A549 (cell line): ENCODE data around the gene AGRN.

Source experiments
- JUN ChIP-seq, 2 experiments: fragments of >200 bp; sonication (Bioruptor Twin); formaldehyde crosslinking; IDR thresholded peaks; 2 replicates in 1 of 2; 3 replicates in 1 of 2; pipeline ENCODE4 v1.6.1; 2016 to 2017
- MAFK ChIP-seq: fragments of 450-650 bp; IDR thresholded peaks from 2 replicates; pipeline ENCODE4 v1.6.1; 2014; ENCODE audit not compliant: partially characterized antibody
- PHF8 ChIP-seq: fragments of 200-600 bp; sonication (generic); IDR thresholded peaks from 2 replicates; pipeline ENCODE4 v1.6.1; 2016; ENCODE audit warnings: low read depth, mild to moderate bottlenecking, antibody characterized with exemption, moderate library complexity, borderline replicate concordance
- TF ChIP-seq, protein P1 (sequence below): fragments of 150-350 bp; IDR thresholded peaks from 2 replicates; pipeline ENCODE4 v1.6.1; 2014; ENCODE audit warnings: low read depth, mild to moderate bottlenecking, low read length
- TF ChIP-seq, protein P2 (sequence below): fragments of >200 bp; sonication (Bioruptor Twin); formaldehyde crosslinking; IDR thresholded peaks from 3 replicates; pipeline ENCODE4 v1.5.1; 2016
- TF ChIP-seq, protein P3 (sequence below): fragments of 450-650 bp; IDR thresholded peaks from 2 replicates; pipeline ENCODE4 v1.6.1; 2014; ENCODE audit warnings: antibody characterized with exemption

- TF ChIP-seq, protein P1, sequence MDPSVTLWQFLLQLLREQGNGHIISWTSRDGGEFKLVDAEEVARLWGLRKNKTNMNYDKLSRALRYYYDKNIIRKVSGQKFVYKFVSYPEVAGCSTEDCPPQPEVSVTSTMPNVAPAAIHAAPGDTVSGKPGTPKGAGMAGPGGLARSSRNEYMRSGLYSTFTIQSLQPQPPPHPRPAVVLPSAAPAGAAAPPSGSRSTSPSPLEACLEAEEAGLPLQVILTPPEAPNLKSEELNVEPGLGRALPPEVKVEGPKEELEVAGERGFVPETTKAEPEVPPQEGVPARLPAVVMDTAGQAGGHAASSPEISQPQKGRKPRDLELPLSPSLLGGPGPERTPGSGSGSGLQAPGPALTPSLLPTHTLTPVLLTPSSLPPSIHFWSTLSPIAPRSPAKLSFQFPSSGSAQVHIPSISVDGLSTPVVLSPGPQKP = no peak
- TF ChIP-seq JUN (IDR thresholded peaks at IDR 0.05) (no peak), PHF8 (no peak), MAFK (no peak)
- TF ChIP-seq, protein P2, sequence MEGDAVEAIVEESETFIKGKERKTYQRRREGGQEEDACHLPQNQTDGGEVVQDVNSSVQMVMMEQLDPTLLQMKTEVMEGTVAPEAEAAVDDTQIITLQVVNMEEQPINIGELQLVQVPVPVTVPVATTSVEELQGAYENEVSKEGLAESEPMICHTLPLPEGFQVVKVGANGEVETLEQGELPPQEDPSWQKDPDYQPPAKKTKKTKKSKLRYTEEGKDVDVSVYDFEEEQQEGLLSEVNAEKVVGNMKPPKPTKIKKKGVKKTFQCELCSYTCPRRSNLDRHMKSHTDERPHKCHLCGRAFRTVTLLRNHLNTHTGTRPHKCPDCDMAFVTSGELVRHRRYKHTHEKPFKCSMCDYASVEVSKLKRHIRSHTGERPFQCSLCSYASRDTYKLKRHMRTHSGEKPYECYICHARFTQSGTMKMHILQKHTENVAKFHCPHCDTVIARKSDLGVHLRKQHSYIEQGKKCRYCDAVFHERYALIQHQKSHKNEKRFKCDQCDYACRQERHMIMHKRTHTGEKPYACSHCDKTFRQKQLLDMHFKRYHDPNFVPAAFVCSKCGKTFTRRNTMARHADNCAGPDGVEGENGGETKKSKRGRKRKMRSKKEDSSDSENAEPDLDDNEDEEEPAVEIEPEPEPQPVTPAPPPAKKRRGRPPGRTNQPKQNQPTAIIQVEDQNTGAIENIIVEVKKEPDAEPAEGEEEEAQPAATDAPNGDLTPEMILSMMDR = no peak
- TF ChIP-seq, protein P3, sequence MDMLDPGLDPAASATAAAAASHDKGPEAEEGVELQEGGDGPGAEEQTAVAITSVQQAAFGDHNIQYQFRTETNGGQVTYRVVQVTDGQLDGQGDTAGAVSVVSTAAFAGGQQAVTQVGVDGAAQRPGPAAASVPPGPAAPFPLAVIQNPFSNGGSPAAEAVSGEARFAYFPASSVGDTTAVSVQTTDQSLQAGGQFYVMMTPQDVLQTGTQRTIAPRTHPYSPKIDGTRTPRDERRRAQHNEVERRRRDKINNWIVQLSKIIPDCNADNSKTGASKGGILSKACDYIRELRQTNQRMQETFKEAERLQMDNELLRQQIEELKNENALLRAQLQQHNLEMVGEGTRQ = no peak
Measured at GRCh38 chr1:1080951-1081310, 61.0 kb downstream of the AGRN start.
